Activated T-cell treated with anti-CD3 and anti-CD28 coated beads, Interleukin-2, amount 50 U/mL, for 24 hours (primary cell): ENCODE measurements around the gene HDGF.
"Not testable (repeated sequence)": the region's sequence is repeated elsewhere in the genome, so short reads cannot be mapped to it uniquely, and the experiment has no call there.

Experiments
- DNase-seq: peaks from one replicate; pipeline ENCODE4 v3.0.0-alpha.2; 2020
- H3K27ac Mint-ChIP-seq: 2 replicates; pipeline ENCODE4 v1.8.0; 2020; ENCODE audit warnings: mild to moderate bottlenecking, mixed read lengths
- H3K27me3 Mint-ChIP-seq: 2 replicates; pipeline ENCODE4 v1.8.0; 2020; ENCODE audit warnings: mixed read lengths
- H3K36me3 Mint-ChIP-seq: 2 replicates; pipeline ENCODE4 v1.8.0; 2020; ENCODE audit warnings: low read depth, mixed read lengths
- H3K4me1 Mint-ChIP-seq: 2 replicates; pipeline ENCODE4 v1.8.0; 2020; ENCODE audit warnings: low read depth, mixed read lengths
- H3K4me3 Mint-ChIP-seq: 2 replicates; pipeline ENCODE4 v1.8.0; 2020; ENCODE audit warnings: mild to moderate bottlenecking, moderate library complexity, mixed read lengths
- H3K9me3 Mint-ChIP-seq: 2 replicates; pipeline ENCODE4 v1.8.0; 2020; ENCODE audit warnings: mixed read lengths

Gene HDGF

DNA sequence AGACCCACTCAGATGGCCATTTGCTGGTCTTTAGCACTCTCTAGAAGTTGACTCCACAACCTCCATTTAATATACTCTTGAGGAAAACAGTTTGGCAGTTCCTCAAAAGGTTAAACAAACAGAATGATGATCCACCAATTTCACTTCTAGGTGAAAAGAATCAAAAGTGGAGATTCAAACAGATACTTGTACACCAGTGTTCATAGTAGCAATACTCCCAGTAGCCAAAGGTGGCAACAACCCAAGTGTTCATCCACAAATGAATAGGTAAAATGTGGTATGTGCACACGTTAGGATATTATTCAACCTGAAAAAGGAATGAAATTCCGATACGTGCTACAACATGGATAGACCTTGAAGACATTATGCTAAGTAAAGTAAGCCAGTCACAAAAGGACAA, 22.1 kb upstream of the HDGF start:
- Mint-ChIP-seq H3K9me3 (no peaks in the 10 kb centered on the region), H3K27ac (peak overlapping the region; percentile 80), H3K36me3 (peaks cover 74% of the 10 kb centered on the region), H3K27me3 (no peaks in the 10 kb centered on the region), H3K4me3 (no peak overlapping the region), H3K4me1 (peaks cover 76% of the 10 kb centered on the region)
- DNase-seq = no peak

DNA sequence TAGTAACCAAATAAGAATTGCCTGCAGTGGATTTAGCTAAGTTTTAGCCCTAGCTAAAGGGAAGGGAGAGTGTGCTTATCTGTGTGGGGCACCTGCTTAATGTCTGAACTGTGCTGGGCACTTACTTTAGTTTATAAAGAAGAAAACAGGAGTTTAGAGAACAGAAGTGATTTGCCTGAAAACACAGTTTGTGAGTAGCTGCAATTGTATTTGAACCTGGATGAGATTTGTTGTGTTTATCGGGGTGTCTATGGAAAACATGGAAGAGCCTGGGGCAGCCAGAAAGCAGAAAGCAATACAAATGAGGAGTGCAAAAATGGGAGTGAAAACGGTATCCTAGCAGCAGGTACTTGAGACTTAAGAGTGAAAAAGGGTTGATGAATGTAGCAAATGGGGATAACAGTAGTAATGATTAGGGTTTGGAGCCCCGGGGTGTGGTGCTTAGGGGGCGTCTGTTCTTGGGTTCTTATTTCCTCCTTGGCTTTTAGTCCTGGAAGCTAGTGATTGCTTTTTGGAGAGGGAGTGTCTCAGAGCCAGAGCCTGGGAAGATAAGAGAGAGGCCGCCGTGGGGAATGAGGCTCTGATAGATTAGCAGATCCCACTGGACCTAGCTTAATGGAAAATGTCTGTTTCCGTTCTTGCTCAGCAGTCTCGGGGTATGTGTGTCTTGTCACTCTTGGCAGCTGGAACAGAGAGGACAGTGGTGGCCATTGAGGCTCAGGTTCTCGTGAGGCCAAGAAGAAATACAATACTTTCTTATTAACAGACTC, 21.4 kb upstream of the HDGF start:
- no peak overlapping the region for H3K4me3 Mint-ChIP-seq
- no peak overlapping the region for H3K27ac Mint-ChIP-seq
- no peak for DNase-seq
- H3K27me3 Mint-ChIP-seq = no peaks in the 10 kb centered on the region
- H3K36me3 Mint-ChIP-seq = peaks cover 75% of the 10 kb centered on the region
- H3K9me3 Mint-ChIP-seq = no peaks in the 10 kb centered on the region
- peaks cover 75% of the 10 kb centered on the region for H3K4me1 Mint-ChIP-seq

DNA sequence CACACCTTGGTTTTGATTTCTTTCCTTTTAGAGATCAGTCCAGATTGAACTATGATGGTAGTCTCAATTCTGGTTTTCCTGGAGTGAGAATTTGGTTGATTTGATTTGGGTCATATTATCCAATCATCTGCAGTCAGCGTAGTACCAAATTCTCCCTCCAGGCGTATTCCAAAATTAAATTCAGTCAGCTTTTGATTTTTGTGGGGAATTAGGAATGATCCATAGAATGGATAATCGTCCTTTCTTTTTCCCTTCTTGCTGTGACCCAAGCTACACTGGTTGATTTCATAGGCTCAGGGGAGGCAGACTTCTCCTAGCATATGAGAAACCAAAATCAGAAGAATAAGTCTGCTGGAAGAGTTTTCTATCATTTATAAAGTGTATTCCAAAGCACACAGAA, 20.7 kb upstream of the HDGF start:
- DNase-seq = no peak
- Mint-ChIP-seq H3K36me3 (peaks cover 71% of the 10 kb centered on the region), H3K4me3 (no peak overlapping the region), H3K27me3 (no peaks in the 10 kb centered on the region), H3K27ac (no peak overlapping the region), H3K4me1 (peaks cover 70% of the 10 kb centered on the region), H3K9me3 (no peaks in the 10 kb centered on the region)

DNA sequence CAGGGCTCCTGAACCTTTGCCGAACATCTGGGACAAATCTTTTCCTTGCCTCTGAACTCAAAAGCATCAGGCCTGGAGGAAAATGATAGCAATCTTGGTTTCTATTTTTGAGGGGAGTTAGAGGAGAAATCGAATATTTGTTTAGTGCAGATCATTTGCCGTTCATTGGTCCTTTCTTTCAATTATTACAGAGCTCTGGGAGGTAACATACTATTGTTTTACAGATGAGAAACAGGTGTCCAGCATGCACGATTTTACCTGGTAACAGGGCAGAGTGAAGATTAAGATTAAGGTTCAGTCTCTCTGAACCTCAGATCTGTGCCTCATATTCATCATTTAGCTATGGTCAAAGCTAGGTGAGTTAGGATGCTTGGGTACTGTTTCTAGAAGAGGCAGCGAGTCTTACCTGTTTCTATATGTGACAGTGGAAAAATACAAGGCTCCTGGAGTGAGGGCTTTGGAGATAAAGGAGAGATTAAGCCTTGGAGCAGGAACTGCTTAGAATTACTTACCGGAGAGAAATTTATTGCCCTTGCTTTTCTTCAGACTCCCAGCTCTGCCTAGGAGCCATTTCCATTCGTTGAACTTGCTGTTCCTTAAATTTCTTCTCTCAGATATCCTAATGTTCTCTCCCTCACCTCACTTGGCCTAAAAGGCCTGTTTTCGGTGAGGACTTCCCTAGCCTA, 17.3 kb upstream of the HDGF start:
- no peak for DNase-seq
- no peak overlapping the region for H3K4me3 Mint-ChIP-seq
- no peaks in the 10 kb centered on the region for H3K9me3 Mint-ChIP-seq
- no peaks in the 10 kb centered on the region for H3K27me3 Mint-ChIP-seq
- H3K36me3 Mint-ChIP-seq = peaks cover 52% of the 10 kb centered on the region
- H3K4me1 Mint-ChIP-seq = peaks cover 56% of the 10 kb centered on the region
- no peak overlapping the region for H3K27ac Mint-ChIP-seq

DNA sequence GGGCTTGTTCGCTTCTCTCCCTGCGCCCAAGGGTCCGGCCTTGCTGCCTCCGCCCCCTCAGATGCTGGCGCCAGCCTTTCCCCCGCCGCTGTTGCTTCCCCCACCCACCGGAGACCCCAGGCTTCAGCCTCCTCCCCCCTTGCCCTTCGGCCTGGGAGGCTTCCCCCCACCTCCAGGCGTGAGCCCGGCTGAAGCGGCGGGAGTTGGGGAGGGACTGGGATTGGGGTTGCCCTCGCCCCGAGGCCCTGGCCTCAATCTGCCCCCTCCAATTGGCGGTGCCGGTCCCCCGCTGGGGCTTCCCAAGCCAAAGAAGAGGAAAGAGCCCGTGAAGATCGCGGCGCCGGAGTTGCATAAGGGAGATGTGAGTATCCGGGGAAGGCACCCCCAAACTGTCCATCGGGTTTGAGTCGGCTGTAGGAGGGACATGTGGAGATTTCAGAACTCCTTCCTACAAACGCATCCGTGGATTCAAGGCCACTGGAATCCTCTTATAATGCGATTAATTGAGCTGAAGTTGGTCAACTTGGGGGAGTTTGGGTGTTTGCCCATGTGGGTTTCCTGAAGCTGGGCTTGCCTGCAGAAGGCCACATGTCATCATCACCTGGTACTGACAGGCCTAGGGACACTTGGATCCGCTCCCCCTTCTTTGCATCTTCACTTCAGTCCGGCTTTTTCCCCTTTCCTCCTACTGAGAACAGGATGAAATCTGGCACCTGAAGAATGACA, 16.6 kb upstream of the HDGF start:
- H3K27me3 Mint-ChIP-seq = no peaks in the 10 kb centered on the region
- H3K4me3 Mint-ChIP-seq = no peak overlapping the region
- DNase-seq = no peak
- no peaks in the 10 kb centered on the region for H3K9me3 Mint-ChIP-seq
- H3K36me3 Mint-ChIP-seq = peaks cover 45% of the 10 kb centered on the region
- peaks cover 49% of the 10 kb centered on the region for H3K4me1 Mint-ChIP-seq
- no peak overlapping the region for H3K27ac Mint-ChIP-seq

DNA sequence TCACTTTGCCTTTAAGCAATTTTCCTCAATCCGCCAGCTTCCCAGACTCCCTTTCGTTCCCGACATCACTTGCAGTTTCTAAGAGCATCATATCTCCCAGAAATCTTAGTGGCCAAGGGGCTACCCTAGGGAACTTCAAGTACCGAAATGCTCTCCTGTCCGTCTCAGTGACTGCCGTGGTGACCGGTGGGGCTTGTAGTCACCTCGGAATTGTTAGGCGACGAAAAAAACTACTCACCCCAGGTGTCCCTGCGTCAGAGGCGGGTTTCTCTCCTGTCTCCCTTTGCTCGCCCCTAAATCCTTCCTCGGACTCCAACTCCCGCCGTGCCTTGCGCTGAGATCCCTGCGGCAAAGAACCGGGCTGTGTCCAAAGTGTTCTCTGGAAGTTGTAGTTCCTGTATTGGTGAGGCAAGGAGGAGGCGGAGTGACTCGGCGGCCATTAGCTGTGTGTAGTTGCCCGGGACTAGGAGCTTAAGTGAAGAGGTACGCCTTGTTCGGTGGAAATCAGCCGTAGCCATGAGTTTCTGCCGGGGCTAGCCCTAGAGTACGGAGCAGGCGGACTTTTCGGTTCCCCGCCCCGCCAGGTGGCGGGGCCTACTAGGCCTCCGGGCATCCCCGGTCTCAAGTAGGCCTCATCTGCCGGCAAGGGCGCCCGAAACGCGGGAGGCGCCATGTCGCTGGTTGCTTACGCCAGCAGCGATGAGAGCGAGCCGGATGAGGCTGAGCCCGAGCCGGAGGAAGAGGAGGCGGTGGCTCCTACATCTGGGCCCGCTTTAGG, 15.8 kb upstream of the HDGF start, which contains the start of gene PRCC:
PRCC (plus strand) TSS at position 435 of the 778 bp plus-strand sequence; CDS start at position 672, 237 bp downstream.
- H3K4me1 Mint-ChIP-seq = peaks cover 41% of the 10 kb centered on the region
- no peaks in the 10 kb centered on the region for H3K27me3 Mint-ChIP-seq
- no peak within 1 kb of the TSS for H3K4me3 Mint-ChIP-seq
- H3K27ac Mint-ChIP-seq = no peak within 1 kb of the TSS
- DNase-seq = peak; percentile 95
- peaks cover 38% of the 10 kb centered on the region for H3K36me3 Mint-ChIP-seq
- no peaks in the 10 kb centered on the region for H3K9me3 Mint-ChIP-seq

DNA sequence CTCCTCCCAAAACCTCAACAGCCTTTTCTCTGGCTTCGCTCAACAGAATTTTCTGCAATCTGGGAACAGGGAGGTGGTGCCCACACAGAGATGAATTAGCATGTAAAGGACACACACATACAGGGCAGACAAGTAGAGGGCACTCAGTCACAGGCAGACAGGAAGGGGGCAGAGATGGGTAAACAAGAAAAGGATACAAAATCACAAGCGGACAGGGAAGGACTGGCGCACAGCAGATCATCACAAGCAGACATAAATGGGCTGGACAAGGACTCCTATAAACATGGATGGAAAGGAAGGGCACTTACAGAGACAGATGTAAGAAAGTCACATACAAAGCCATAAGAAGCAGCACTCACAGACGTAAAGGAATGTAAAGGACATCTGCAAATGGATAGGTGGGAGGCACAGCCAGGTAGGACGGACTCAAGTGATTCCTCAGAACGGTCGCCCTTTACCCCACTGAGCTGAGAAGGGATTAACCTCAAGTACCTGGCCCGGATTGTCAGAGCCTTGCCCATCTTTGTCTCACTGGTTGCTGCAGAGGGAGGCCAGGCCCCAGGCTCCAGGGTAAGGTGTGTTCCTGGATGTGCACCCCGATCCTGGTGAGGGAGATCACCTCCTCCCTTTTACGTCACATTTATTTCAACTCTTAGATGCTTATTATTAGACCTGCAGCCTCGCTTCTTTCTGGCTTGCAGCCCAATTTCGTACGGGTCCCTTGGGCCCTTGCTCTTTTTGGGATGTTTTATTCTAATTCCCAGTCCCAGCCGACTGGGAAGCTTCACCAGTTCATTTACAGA, 15.0 kb upstream of the HDGF start:
- Mint-ChIP-seq H3K4me1 (peaks cover 36% of the 10 kb centered on the region), H3K4me3 (no peak overlapping the region), H3K9me3 (no peaks in the 10 kb centered on the region), H3K27me3 (no peaks in the 10 kb centered on the region), H3K36me3 (peaks cover 34% of the 10 kb centered on the region), H3K27ac (no peak overlapping the region)
- DNase-seq = no peak

DNA sequence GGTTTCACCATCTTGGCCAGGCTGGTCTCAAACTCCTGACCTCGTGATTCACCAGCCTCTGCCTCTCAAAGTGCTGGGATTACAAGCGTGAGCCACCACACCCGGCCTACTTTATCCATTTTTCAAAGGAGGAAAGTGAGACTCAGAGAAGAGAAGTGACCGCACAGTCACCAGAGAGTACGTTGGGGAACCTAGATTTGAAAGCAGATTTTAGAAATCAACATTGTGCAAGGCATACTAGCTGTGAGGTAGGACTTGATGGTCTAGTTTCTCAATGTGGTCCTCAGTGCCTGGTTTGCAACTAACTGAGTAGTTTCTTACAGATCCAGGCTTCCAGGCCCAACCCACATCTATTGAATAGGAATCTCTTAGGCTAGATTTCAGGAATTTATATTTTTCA, 14.2 kb upstream of the HDGF start:
- Mint-ChIP-seq H3K4me1 (peaks cover 29% of the 10 kb centered on the region), H3K36me3 (peaks cover 26% of the 10 kb centered on the region), H3K27ac (peak overlapping the region; percentile 50), H3K4me3 (no peak overlapping the region), H3K9me3 (no peaks in the 10 kb centered on the region), H3K27me3 (no peaks in the 10 kb centered on the region)
- no peak for DNase-seq

DNA sequence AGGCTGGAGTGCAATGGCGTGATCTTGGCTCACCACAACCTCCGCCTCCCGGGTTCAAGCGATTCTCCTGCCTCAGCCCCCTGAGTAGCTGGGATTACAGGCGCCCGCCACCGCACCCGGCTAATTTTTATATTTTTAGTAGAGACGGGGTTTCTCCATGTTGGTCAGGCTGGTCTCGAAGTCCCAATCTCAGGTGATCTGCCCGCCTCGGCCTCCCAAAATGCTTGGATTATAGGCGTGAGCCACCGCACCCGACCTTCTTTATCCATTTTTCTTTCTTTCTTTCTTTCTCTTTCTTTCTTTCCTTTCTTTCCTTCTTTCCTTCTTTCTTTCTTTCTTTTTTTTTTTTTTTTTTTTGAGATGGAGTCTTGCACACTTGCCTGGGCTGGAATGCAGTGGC, 13.7 kb upstream of the HDGF start:
- H3K27ac Mint-ChIP-seq, H3K4me3 Mint-ChIP-seq, DNase-seq, H3K27me3 Mint-ChIP-seq, H3K9me3 Mint-ChIP-seq: not testable (repeated sequence)
- Mint-ChIP-seq H3K36me3 (peaks cover 21% of the 10 kb centered on the region), H3K4me1 (peaks cover 24% of the 10 kb centered on the region)

DNA sequence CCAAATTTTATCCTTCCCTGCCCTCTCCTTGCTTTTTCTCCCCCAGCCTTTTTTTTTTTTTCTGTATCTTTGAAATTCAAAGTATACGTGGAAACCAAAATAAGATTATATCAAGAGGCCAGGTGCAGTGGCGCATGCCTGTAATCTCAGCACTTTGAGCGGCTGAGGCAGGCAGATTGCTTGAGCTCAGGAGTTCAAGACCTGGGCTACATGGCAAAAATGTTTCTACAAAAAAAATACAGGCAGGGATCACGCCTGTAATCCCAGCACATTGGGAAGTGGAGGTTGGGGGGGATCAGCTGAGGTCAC, 9.3 kb upstream of the HDGF start:
- H3K27me3 Mint-ChIP-seq = no peaks in the 10 kb centered on the region
- no peak for DNase-seq
- no peak overlapping the region for H3K4me3 Mint-ChIP-seq
- no peak overlapping the region for H3K27ac Mint-ChIP-seq
- peaks cover 2% of the 10 kb centered on the region for H3K4me1 Mint-ChIP-seq
- no peaks in the 10 kb centered on the region for H3K9me3 Mint-ChIP-seq
- no peaks in the 10 kb centered on the region for H3K36me3 Mint-ChIP-seq

DNA sequence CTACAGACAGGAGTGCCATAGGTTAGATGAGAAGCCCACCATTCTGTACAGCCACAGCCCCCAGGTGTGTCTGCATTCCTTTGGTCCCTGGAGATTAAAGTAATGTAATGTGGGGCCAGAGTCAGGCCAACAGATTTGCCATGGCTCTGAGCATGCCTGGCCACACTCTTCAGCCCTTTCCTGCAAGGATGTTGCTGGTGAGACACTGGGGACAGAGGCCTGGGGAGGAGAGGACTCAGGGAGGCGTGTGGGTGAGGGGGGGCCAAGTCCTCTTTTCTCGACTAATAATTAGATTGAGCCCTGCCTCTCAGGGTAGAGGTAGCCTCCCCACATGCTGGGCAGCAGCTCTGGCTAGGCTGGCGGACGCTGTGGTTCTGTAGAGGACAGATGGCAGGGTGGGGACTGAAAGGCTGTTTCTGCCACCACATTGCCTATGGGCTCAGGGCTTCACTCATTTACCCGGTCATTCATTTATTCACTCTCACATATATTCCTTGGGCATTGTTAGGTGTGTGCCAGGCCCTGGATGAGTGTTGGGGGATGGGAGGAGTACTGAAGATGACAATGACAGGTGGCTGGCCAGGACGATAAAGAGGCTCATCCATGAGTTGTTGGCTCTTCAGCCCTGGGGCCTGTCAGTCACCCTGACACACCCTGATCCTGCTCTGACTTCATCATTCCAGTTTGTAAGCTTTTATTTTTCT, 8.8 kb upstream of the HDGF start:
- DNase-seq = no peak
- Mint-ChIP-seq H3K27me3 (no peaks in the 10 kb centered on the region), H3K9me3 (no peaks in the 10 kb centered on the region), H3K27ac (no peak overlapping the region), H3K4me1 (peaks cover 3% of the 10 kb centered on the region), H3K36me3 (no peaks in the 10 kb centered on the region), H3K4me3 (no peak overlapping the region)

DNA sequence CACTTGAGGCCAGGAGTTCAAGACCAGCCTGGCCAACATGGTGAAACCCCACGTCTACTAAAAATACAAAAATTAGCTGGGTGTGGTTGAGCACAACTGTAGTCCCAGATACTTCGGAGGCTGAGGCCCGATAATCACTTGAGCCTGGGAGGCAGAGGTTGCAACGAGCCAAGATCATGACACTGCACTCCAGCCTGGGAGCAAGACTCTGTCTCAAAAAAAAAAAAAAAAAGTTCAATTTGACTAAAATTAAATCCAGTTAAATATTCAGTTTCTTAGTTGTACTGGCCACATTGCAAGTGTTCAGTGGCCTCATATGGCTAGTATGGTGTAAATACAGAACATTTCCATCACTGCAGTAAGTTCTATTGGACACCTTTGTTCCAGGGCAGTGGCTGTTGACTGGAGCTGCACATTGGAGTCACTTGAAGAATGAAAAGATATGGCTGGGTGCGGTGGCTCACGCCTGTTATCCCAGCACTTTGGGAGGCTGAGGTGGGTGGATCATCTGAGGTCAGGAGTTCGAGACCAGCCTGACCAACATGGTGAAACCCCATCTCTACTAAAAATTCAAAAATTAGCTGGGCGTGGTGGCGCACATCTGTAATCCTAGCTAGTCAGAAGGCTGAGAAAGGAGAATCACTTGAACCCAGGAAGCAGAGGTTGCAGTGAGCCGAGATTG, 6.2 kb upstream of the HDGF start:
- DNase-seq = peak; percentile 12
- not testable (repeated sequence) for H3K27ac Mint-ChIP-seq, H3K27me3 Mint-ChIP-seq, H3K36me3 Mint-ChIP-seq, H3K9me3 Mint-ChIP-seq, H3K4me3 Mint-ChIP-seq
- H3K4me1 Mint-ChIP-seq = peaks cover 14% of the 10 kb centered on the region

DNA sequence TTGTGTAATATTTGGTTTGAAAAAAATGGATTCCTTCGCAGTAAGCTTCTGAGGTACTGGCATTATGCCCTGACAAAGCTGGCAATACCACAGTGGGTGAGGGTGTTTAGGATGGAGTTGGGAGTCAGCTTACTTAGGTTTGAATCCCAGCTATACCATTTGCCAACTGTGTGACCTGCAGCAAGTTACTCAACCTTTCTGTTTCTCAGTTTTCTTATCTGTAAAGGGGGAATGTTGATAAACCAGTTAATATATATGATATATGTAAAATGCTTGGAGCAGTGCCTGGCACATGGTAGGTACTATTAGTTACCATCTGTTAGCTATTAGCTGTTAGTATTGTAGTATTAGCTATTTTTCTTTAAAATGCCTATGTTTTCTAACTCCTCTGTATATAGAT, 4.9 kb upstream of the HDGF start:
- H3K4me1 Mint-ChIP-seq = peaks cover 19% of the 10 kb centered on the region
- no peak overlapping the region for H3K4me3 Mint-ChIP-seq
- no peaks in the 10 kb centered on the region for H3K9me3 Mint-ChIP-seq
- DNase-seq = no peak
- H3K27ac Mint-ChIP-seq = no peak overlapping the region
- peaks cover 7% of the 10 kb centered on the region for H3K36me3 Mint-ChIP-seq
- H3K27me3 Mint-ChIP-seq = no peaks in the 10 kb centered on the region
